ENCODE measurements around the gene MLN. TPM values are rescaled to one million over a fixed set of nuclear protein-coding genes. Genes with fewer than 3 reads are reported as not detected.

MLN gene
- total RNA-seq, 2 donors from 2014 or later: 0.48 TPM; not detected in 1

DNA sequence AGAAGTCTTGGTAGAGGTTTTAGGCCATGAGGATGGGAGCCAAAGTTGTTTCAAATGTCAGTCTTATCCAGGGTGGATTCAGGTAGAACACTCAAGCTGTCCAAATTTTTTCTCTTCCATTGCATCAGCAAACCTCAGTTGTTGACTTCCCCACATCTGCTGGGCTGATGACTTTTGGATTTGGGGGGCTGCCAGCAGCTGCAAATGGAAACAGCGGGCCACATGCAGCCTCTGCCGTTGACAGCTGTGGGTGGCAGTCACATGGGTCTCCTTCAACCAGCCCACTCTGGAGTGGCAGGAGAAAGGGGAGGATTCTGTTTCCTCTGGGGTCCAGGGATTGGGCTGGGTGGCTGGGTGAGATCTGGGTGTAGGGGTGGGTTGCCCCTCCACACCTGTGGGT is 5.8 kb upstream of the MLN start:
- no peak overlapping the region for H3K9ac ChIP-seq (ENCODE audit: low read depth in 2 of 2, low read length in 2 of 2)
- H3K27me3 ChIP-seq: no peaks in the 10 kb centered on the region
- DNase-seq: no peak
- H3K36me3 ChIP-seq: no peaks in the 10 kb centered on the region
- TF ChIP-seq CTCF (IDR thresholded peaks at IDR 0.05): no peak
- intact Hi-C loops (cut with DNase I): no loop called here
- H3K9me3 ChIP-seq: no peaks in the 10 kb centered on the region
- no peaks in the 10 kb centered on the region for H3K4me1 ChIP-seq
- H3K27ac ChIP-seq: no peak overlapping the region
- H3K4me3 ChIP-seq: no peak overlapping the region

DNA sequence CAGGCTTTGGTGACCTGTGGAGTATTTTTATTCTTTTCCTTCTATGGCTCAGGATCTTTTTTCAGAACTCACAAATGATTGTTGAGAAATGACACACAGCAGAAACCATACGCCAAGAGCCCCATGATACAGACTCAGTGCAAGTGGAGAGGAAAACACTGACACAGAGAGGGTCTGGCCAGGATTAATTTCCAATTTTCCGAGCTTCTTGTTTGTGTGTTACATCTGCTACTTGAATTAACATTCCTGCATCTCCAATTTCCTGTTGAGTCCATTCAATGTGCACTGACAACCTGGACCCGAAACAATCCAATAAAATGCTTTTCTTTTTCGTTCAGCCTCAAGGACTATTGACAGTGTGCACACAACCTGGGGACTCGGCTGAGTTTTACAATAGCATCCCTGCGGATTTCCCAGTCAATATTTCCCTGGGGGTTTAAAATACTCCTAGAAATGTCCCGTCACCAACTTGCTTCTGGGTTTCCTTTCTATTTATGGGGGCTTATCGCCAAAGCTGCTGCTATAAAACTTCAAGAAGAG is 4.9 kb upstream of the MLN start:
- Histone ChIP-seq H3K27ac (no peak overlapping the region), H3K4me3 (no peak overlapping the region), H3K4me1 (no peaks in the 10 kb centered on the region), H3K9me3 (no peaks in the 10 kb centered on the region), H3K27me3 (no peaks in the 10 kb centered on the region), H3K9ac (ENCODE audit: low read depth in 2 of 2, low read length in 2 of 2) (no peak overlapping the region), H3K36me3 (no peaks in the 10 kb centered on the region)
- intact Hi-C loops (cut with DNase I): no loop called here
- no peak for DNase-seq
- no peak for TF ChIP-seq CTCF (IDR thresholded peaks at IDR 0.05)

GRCh38 chr6:33807606-33808005 is 3.8 kb upstream of the MLN start:
- TF ChIP-seq CTCF (IDR thresholded peaks at IDR 0.05): no peak
- Histone ChIP-seq H3K9me3 (no peaks in the 10 kb centered on the region), H3K9ac (ENCODE audit: low read depth in 2 of 2, low read length in 2 of 2) (no peak overlapping the region), H3K4me3 (no peak overlapping the region), H3K27me3 (no peaks in the 10 kb centered on the region), H3K36me3 (no peaks in the 10 kb centered on the region), H3K27ac (no peak overlapping the region), H3K4me1 (no peaks in the 10 kb centered on the region)
- no peak for DNase-seq
- intact Hi-C loops (cut with DNase I): no loop called here

GRCh38 chr6:33806841-33807240 is 3.0 kb upstream of the MLN start:
- Histone ChIP-seq H3K9ac (ENCODE audit: low read depth in 2 of 2, low read length in 2 of 2) (no peak overlapping the region), H3K27me3 (no peaks in the 10 kb centered on the region), H3K4me1 (no peaks in the 10 kb centered on the region), H3K36me3 (no peaks in the 10 kb centered on the region), H3K4me3 (no peak overlapping the region), H3K27ac (no peak overlapping the region), H3K9me3 (no peaks in the 10 kb centered on the region)
- no peak for TF ChIP-seq CTCF (IDR thresholded peaks at IDR 0.05)
- no peak for DNase-seq
- intact Hi-C loops (cut with DNase I): no loop called here

- intact Hi-C loops (cut with DNase I): no loop called here
- no peak for DNase-seq
These were observed 1.4 kb downstream of the MLN start for GRCh38 chr6:33802186-33802958.

More at GRCh38 chr6:33802186-33802958, 1.4 kb downstream of the MLN start:
- no peak overlapping the region for H3K27ac ChIP-seq
- H3K36me3 ChIP-seq: no peaks in the 10 kb centered on the region
- H3K9ac ChIP-seq (ENCODE audit: low read depth in 2 of 2, low read length in 2 of 2): no peak overlapping the region
- TF ChIP-seq CTCF (IDR thresholded peaks at IDR 0.05): no peak
- no peak overlapping the region for H3K4me3 ChIP-seq
- no peaks in the 10 kb centered on the region for H3K4me1 ChIP-seq
- H3K9me3 ChIP-seq: no peaks in the 10 kb centered on the region
- no peaks in the 10 kb centered on the region for H3K27me3 ChIP-seq

Measured in colonic mucosa (tissue), 4 donors.